Measurements from ENCODE around the gene RNF183.

DNA sequence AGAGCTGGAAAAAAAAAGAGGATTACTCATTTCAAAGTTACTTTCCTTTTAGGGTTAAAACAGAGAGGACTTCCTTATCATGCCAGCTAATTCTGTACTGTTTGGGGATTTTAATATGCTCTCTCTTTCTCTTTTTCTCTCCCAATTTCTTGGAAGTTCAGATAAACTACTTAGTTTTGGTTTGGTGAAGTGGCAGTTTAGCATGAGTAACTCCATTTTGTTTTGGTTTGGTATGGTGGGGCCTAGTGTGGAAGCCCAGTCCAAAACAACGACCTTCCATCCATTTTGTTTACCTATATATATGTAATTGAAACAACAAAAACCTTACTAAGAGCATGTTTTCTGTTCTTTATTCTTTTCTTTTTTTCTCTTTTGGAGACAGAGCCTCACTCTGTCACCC lies 42.5 kb upstream of the RNF183 start:
- TF ChIP-seq POLR2A (IDR thresholded peaks at IDR 0.05) (no peak), CTCF (IDR thresholded peaks at IDR 0.05) (no peak)

All from stomach (tissue), 4 donors.